Natural killer cell (primary cell): Measurements from ENCODE around the gene MYH11. TPM values are rescaled to one million over a fixed set of nuclear protein-coding genes. Genes with fewer than 3 reads are reported as not detected.

Source experiments
- ATAC-seq, 3 donors: fragments of 150-1000 bp in 2 of 3; fragments of 200-7000 bp in 1 of 3; cut with Tn5 transposase; 1 replicate in 1 of 3; 2 replicates in 2 of 3; pipeline ENCODE4 v1.10.0; 2021; ENCODE audit warnings: mild to moderate bottlenecking in 2 of 3, moderate library complexity in 2 of 3
- DNase-seq, 2 donors: peaks; one replicate each; pipeline versions ENCODE4 v3.0.0 to v3.0.0-alpha.2; 2013 to 2021; ENCODE audit warnings: mixed read lengths in 1 of 2
- H3K27ac ChIP-seq: one replicate; pipeline ENCODE4 v1.5.1; 2013; ENCODE audit warnings: mild to moderate bottlenecking, low read length
- H3K27me3 ChIP-seq: one replicate; pipeline ENCODE4 v1.6.1; 2013; ENCODE audit warnings: low read length; ENCODE audit not compliant: control insufficient read depth, insufficient read depth
- H3K36me3 ChIP-seq: one replicate; pipeline ENCODE4 v1.6.1; 2013; ENCODE audit warnings: low read length; ENCODE audit not compliant: control insufficient read depth, insufficient read depth
- H3K4me1 ChIP-seq: one replicate; pipeline ENCODE4 v1.6.1; 2013; ENCODE audit warnings: low read length; ENCODE audit not compliant: control insufficient read depth, insufficient read depth
- H3K4me3 ChIP-seq: one replicate; pipeline ENCODE4 v1.5.1; 2013; ENCODE audit warnings: low read length
- H3K9me3 ChIP-seq: one replicate; pipeline ENCODE4 v1.6.1; 2013; ENCODE audit warnings: low read length; ENCODE audit not compliant: control insufficient read depth, insufficient read depth
- H3K27ac Mint-ChIP-seq, 2 donors: one replicate each; pipeline ENCODE4 v1.8.0; 2022; ENCODE audit warnings: mild to moderate bottlenecking in 2 of 2, mixed read lengths in 2 of 2, moderate library complexity in 1 of 2
- H3K27me3 Mint-ChIP-seq, 2 donors: one replicate each; pipeline ENCODE4 v1.8.0; 2022; ENCODE audit warnings: low read depth in 2 of 2, mixed read lengths in 2 of 2
- H3K36me3 Mint-ChIP-seq: one replicate; pipeline ENCODE4 v1.8.0; 2022; ENCODE audit warnings: mixed read lengths
- H3K4me1 Mint-ChIP-seq, 2 donors: one replicate each; pipeline ENCODE4 v1.8.0; 2022; ENCODE audit warnings: mixed read lengths in 2 of 2
- H3K4me3 Mint-ChIP-seq: one replicate; pipeline ENCODE4 v1.8.0; 2022; ENCODE audit warnings: mild to moderate bottlenecking, moderate library complexity, mixed read lengths
- H3K9me3 Mint-ChIP-seq, 2 donors: one replicate each; pipeline ENCODE4 v1.8.0; 2022; ENCODE audit warnings: mixed read lengths in 2 of 2
- WGBS: methylation state at CpG from one replicate; pipeline ENCODE4 v1.1.7; 2013; ENCODE audit warnings: missing lambda C conversion rate; ENCODE audit not compliant: insufficient coverage; 5-methylcytosine and 5-hydroxymethylcytosine counted together
- intact Hi-C: fragments of 100-400 bp; cut with micrococcal nuclease; formaldehyde crosslinking; loops from one replicate; pipeline ENCODE4 v1.14.2; 2022
- total RNA-seq, 4 donors: library from RNA; stranded (reverse); fragments of 120-200 nt in 1 of 4; gene quantifications; one replicate each; pipeline versions ENCODE4 v1.2.3 to v1.2.4, GENCODE V29; 2013 to 2022
- TF ChIP-seq, protein P1 (sequence below): fragments of 200-600 bp; IDR thresholded peaks from one replicate; pipeline ENCODE4 v1.8.0; 2022; ENCODE audit warnings: antibody characterized with exemption

The MYH11 gene
- total RNA-seq, 3 donors from 2014 or later (not counting 1 experiment from before 2014, with no cell fraction given): 0.30 TPM; not detected in 2

DNA sequence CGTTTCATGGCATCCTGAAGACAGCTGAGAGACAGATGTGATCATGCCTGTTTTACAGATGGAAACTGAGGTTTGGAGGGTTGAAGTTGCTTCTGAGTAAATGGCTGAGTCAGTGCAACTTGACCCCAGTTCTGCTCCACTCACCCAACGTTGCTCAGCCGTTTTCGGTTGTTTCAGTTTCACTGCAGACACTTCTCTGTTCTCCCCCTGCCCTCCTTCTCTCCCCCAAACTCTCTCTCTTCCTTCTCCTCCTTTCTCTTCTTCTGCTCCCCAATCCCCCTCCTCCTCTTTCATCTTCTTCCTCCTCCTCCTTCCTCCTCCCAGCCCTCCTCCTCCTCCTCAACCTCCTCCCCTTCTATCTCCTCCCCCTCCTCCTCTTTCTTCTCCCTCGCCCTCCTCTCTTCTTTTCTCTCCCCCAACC is 41.0 kb upstream of the MYH11 start:
- H3K4me3 ChIP-seq: no peak overlapping the region
- H3K9me3 ChIP-seq: no peaks in the 10 kb centered on the region
- H3K27ac Mint-ChIP-seq: no peak overlapping the region
- no peaks in the 10 kb centered on the region for H3K4me1 ChIP-seq
- ATAC-seq: no peak
- no peaks in the 10 kb centered on the region for H3K36me3 Mint-ChIP-seq
- H3K9me3 Mint-ChIP-seq: no peaks in the 10 kb centered on the region
- TF ChIP-seq, protein P1, sequence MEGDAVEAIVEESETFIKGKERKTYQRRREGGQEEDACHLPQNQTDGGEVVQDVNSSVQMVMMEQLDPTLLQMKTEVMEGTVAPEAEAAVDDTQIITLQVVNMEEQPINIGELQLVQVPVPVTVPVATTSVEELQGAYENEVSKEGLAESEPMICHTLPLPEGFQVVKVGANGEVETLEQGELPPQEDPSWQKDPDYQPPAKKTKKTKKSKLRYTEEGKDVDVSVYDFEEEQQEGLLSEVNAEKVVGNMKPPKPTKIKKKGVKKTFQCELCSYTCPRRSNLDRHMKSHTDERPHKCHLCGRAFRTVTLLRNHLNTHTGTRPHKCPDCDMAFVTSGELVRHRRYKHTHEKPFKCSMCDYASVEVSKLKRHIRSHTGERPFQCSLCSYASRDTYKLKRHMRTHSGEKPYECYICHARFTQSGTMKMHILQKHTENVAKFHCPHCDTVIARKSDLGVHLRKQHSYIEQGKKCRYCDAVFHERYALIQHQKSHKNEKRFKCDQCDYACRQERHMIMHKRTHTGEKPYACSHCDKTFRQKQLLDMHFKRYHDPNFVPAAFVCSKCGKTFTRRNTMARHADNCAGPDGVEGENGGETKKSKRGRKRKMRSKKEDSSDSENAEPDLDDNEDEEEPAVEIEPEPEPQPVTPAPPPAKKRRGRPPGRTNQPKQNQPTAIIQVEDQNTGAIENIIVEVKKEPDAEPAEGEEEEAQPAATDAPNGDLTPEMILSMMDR: no peak
- H3K27me3 ChIP-seq: no peaks in the 10 kb centered on the region
- no peak for DNase-seq
- H3K27me3 Mint-ChIP-seq: no peaks in the 10 kb centered on the region
- 39% methylated on average over 5 of the region's 5 CpGs for WGBS
- H3K4me3 Mint-ChIP-seq: no peak overlapping the region
- H3K36me3 ChIP-seq: no peaks in the 10 kb centered on the region
- H3K4me1 Mint-ChIP-seq: no peaks in the 10 kb centered on the region
- intact Hi-C loops: no loop called here
- no peak overlapping the region for H3K27ac ChIP-seq

DNA sequence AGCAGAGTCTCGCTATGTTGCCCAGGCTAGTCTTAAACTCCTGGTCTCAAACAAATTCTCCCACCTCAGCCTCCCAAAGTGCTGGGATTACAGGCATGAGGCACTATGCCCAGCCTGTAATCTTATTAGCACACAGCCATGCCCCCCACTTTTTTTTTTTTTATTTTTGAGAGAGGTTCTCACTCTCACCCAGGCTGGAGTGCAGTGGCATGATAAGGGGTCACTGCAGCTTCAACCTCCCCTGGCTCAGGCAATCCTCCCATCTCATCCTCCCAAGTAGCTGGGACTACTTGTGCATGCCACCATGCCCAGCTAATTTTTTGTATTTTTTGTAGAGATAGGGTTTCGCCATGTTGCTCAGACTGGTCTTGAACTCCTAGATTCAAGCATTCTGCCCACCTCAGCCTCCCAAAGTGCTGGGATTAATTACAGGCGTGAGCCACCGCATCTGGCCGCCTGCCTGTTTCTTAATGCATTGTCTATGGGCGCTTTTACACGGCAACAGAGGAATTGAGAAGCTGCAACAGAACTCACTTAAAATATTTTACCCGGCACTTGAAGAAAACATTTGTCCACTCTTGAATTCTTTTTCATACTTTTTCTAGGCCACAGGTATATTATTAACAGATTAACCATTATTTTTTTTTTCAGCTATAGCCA is 40.4 kb upstream of the MYH11 start:
- no peaks in the 10 kb centered on the region for H3K27me3 Mint-ChIP-seq
- TF ChIP-seq, protein P1: no peak
- DNase-seq: no peak
- 96% methylated on average over 8 of the region's 8 CpGs for WGBS
- Histone ChIP-seq H3K4me3 (no peak overlapping the region), H3K27ac (no peak overlapping the region), H3K9me3 (no peaks in the 10 kb centered on the region), H3K27me3 (no peaks in the 10 kb centered on the region), H3K4me1 (no peaks in the 10 kb centered on the region), H3K36me3 (no peaks in the 10 kb centered on the region)
- no peaks in the 10 kb centered on the region for H3K9me3 Mint-ChIP-seq
- no peak overlapping the region for H3K4me3 Mint-ChIP-seq
- no peaks in the 10 kb centered on the region for H3K4me1 Mint-ChIP-seq
- H3K36me3 Mint-ChIP-seq: no peaks in the 10 kb centered on the region
- no peak overlapping the region for H3K27ac Mint-ChIP-seq
- intact Hi-C loops: no loop called here
- ATAC-seq: no peak

DNA sequence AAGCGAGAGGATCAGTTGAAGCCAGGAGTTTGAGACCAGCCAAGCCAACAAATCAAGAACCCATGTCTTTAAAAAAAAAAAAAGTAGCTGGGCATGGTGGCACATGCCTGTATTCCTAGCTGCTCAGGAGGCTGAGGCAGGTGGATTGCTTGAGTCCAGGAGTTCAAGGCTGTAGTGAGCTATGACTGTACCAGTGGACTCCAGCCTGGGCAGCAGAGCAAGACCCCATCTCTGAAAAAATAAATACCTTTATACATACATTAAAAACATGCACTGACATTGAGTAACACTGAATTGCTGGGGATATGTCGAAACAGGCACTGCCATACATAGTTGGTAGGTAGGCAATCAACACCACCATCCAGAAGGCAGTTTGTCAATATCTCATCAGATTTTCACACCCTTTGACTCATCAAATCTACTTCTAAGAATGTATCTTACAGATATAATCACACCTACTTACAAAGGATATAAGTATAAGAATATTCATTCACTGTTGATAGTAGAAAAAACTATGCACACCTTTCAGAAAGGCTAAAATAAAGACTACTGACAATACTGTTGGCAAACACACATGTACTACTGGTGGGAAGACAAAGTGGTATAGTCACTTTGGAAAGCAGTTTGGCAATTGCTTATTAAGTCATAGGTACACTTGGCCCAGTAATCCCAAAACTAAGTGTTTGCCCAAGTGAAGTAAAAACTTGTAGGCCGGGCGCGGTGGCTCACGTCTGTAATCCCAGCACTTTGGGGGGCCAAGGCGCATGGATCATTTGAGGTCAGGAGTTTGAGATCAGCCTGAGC is 37.9 kb upstream of the MYH11 start:
- H3K4me1 Mint-ChIP-seq: no peaks in the 10 kb centered on the region
- ATAC-seq (no peak), DNase-seq (no peak)
- no peak overlapping the region for H3K27ac ChIP-seq
- H3K27ac Mint-ChIP-seq: no peak overlapping the region
- H3K36me3 ChIP-seq: no peaks in the 10 kb centered on the region
- no peaks in the 10 kb centered on the region for H3K9me3 ChIP-seq
- no peak overlapping the region for H3K4me3 ChIP-seq
- WGBS: 97% methylated on average over 7 of the region's 7 CpGs
- H3K4me3 Mint-ChIP-seq: no peak overlapping the region
- no peaks in the 10 kb centered on the region for H3K36me3 Mint-ChIP-seq
- H3K9me3 Mint-ChIP-seq: no peaks in the 10 kb centered on the region
- no peaks in the 10 kb centered on the region for H3K27me3 Mint-ChIP-seq
- intact Hi-C loops: no loop called here
- H3K4me1 ChIP-seq: no peaks in the 10 kb centered on the region
- TF ChIP-seq, protein P1: no peak
- H3K27me3 ChIP-seq: no peaks in the 10 kb centered on the region
